ENCODE data around the gene CMTM3. TPM values are rescaled to one million over a fixed set of nuclear protein-coding genes. Genes with fewer than 3 reads are reported as not detected.
"Not testable (repeated sequence)": the region's sequence is repeated elsewhere in the genome, so short reads cannot be mapped to it uniquely, and the experiment has no call there.

The CMTM3 gene
- polyA plus RNA-seq, 1 experiment: 35.5 TPM

GRCh38 chr16:66562986-66563385, 41.5 kb upstream of the CMTM3 start:
- ChIA-PET POLR2A (no interaction called here), CTCF (interaction anchor here (0.8 to 1.5 kb wide), 4 partner anchors 11 to 156 kb away, joined by 4 read pairs; partner anchors contain the start of genes CKLF and CMTM2)
- TF ChIP-seq CTCF (IDR thresholded peaks at IDR 0.05; ENCODE audit: insufficient read depth, low read depth, low read length): no peak
- DNase-seq (ENCODE audit: low read depth): no peak
- Histone ChIP-seq H3K4me3 (ENCODE audit: low read depth, low read length) (no peak overlapping the region), H3K36me3 (ENCODE audit: control insufficient read depth, insufficient read depth, low read length) (peaks cover 2% of the 10 kb centered on the region; the same call in 1 of the 2 replicates), H3K27me3 (ENCODE audit: control insufficient read depth, insufficient read depth, low read length) (no peaks in the 10 kb centered on the region)

- no peaks in the 10 kb centered on the region for H3K27me3 ChIP-seq (ENCODE audit: control insufficient read depth, insufficient read depth, low read length)
- peaks cover 2% of the 10 kb centered on the region; the same call in 1 of the 2 replicates for H3K36me3 ChIP-seq (ENCODE audit: control insufficient read depth, insufficient read depth, low read length)
- no peak for TF ChIP-seq CTCF (IDR thresholded peaks at IDR 0.05; ENCODE audit: insufficient read depth, low read depth, low read length)
- POLR2A ChIA-PET: interaction anchor here (0.6 kb wide), 1 partner anchor 12 kb away, joined by 6 read pairs; the partner anchor contains the start of gene CKLF
- no peak for DNase-seq (ENCODE audit: low read depth)
- CTCF ChIA-PET: interaction anchor here (0.6 to 3.7 kb wide), 4 partner anchors 10 to 304 kb away, joined by 3 to 13 read pairs (median 4); partner anchors contain the start of gene CKLF
- H3K4me3 ChIP-seq (ENCODE audit: low read depth, low read length): no peak overlapping the region
Measured at GRCh38 chr16:66563574-66564334, 40.8 kb upstream of the CMTM3 start.

GRCh38 chr16:66566051-66566901, 38.2 kb upstream of the CMTM3 start, which contains the start of gene CMTM1:
Gene CMTM1, plus strand, starts transcription at chr16:66566439. Its CDS starts 75 bp downstream, at chr16:66566514.
- CTCF ChIA-PET: interaction anchor here (3.7 kb wide), 1 partner anchor 13 kb away, joined by 13 read pairs; the partner anchor contains the start of gene CKLF

GRCh38 chr16:66567270-66567669, 37.2 kb upstream of the CMTM3 start:
- H3K36me3 ChIP-seq (ENCODE audit: control insufficient read depth, insufficient read depth, low read length); DNase-seq (ENCODE audit: low read depth); H3K4me3 ChIP-seq (ENCODE audit: low read depth, low read length); CTCF ChIA-PET; H3K27me3 ChIP-seq (ENCODE audit: control insufficient read depth, insufficient read depth, low read length); POLR2A ChIA-PET: not testable (repeated sequence)

More at GRCh38 chr16:66566051-66566901, 38.2 kb upstream of the CMTM3 start, which contains the start of gene CMTM1:
- TF ChIP-seq CTCF (IDR thresholded peaks at IDR 0.05; ENCODE audit: insufficient read depth, low read depth, low read length): no peak
- no peaks in the 10 kb centered on the region for H3K27me3 ChIP-seq (ENCODE audit: control insufficient read depth, insufficient read depth, low read length)
- H3K4me3 ChIP-seq (ENCODE audit: low read depth, low read length): no peak within 1 kb of the TSS
- no peak for DNase-seq (ENCODE audit: low read depth)
- POLR2A ChIA-PET: no interaction called here
- H3K36me3 ChIP-seq (ENCODE audit: control insufficient read depth, insufficient read depth, low read length): peaks cover 2% of the 10 kb centered on the region; the same call in 1 of the 2 replicates

GRCh38 chr16:66568355-66568754, 36.1 kb upstream of the CMTM3 start:
- Histone ChIP-seq H3K36me3 (ENCODE audit: control insufficient read depth, insufficient read depth, low read length) (peaks cover 2% of the 10 kb centered on the region), H3K27me3 (ENCODE audit: control insufficient read depth, insufficient read depth, low read length) (no peaks in the 10 kb centered on the region), H3K4me3 (ENCODE audit: low read depth, low read length) (no peak overlapping the region)
- TF ChIP-seq CTCF (IDR thresholded peaks at IDR 0.05; ENCODE audit: insufficient read depth, low read depth, low read length): no peak
- CTCF ChIA-PET: no interaction called here
- POLR2A ChIA-PET: no interaction called here
- DNase-seq (ENCODE audit: low read depth): no peak
